ENCODE data around the gene CACNA1S.

- no peak for TF ChIP-seq CTCF (conservative IDR thresholded peaks at IDR 0.05; ENCODE audit: low read length)
- no peak for TF ChIP-seq EZH2phosphoT487 (IDR thresholded peaks at IDR 0.05; ENCODE audit: borderline replicate concordance, low read depth, low read length)
Observed at GRCh38 chr1:201127755-201128455, 15.7 kb upstream of the CACNA1S start.
